Hippocampal formation (tissue), 2 donors: ENCODE data around the gene KCNE5.
A peak's percentile ranks its signal among the peaks of the same experiment; 100 is the strongest.
"Not testable (repeated sequence)": the region's sequence is repeated elsewhere in the genome, so short reads cannot be mapped to it uniquely, and the experiment has no call there.

Experiments
- DNase-seq, 2 donors: peaks; one replicate each; lab custom pipeline; 2025; lab: John Stamatoyannopoulos, UW

Gene KCNE5

GRCh38 chrX:109614951-109615350 is 10.0 kb downstream of the KCNE5 start:
- DNase-seq = no peak

GRCh38 chrX:109601486-109601885 is 23.5 kb downstream of the KCNE5 start:
- DNase-seq = no peak

GRCh38 chrX:109600237-109600651 is 24.7 kb downstream of the KCNE5 start:
- peak in 1 of 2 donors; percentile 7 for DNase-seq

GRCh38 chrX:109596015-109596414 is 29.0 kb downstream of the KCNE5 start:
- no peak for DNase-seq

- DNase-seq = no peak
Observed at GRCh38 chrX:109590176-109590575, 34.8 kb downstream of the KCNE5 start.

- no peak for DNase-seq
Observed at GRCh38 chrX:109585488-109585887, 39.5 kb downstream of the KCNE5 start.

- DNase-seq = no peak
Observed at GRCh38 chrX:109578916-109579315, 46.1 kb downstream of the KCNE5 start.

- DNase-seq = no peak
Observed at GRCh38 chrX:109577055-109577454, 47.9 kb downstream of the KCNE5 start.

- DNase-seq = not testable (repeated sequence)
Observed at GRCh38 chrX:109576083-109576482, 48.9 kb downstream of the KCNE5 start.
